Neutrophil (primary cell): ENCODE measurements around the gene OXA1L.
"Not testable (repeated sequence)": the region's sequence is repeated elsewhere in the genome, so short reads cannot be mapped to it uniquely, and the experiment has no call there.

Experiments
- H3K27ac ChIP-seq: fragments of 200-600 bp; sonication (generic); 2 replicates; pipeline ENCODE4 v1.5.1; 2016; ENCODE audit warnings: mild to moderate bottlenecking, moderate library complexity
- H3K27me3 ChIP-seq: fragments of 200-600 bp; sonication (generic); 2 replicates; pipeline ENCODE4 v1.6.0; 2016; ENCODE audit warnings: mild to moderate bottlenecking
- H3K36me3 ChIP-seq: fragments of 200-600 bp; sonication (generic); 2 replicates; pipeline ENCODE4 v1.5.1; 2017
- H3K4me1 ChIP-seq, 2 experiments: fragments of 200-600 bp in 1 of 2; sonication (generic) in 1 of 2; 1 replicate in 1 of 2; 2 replicates in 1 of 2; pipeline versions ENCODE4 v1.5.1 to v1.6.1; 2013 to 2016; ENCODE audit warnings: low read depth in 1 of 2, low read length in 1 of 2, mild to moderate bottlenecking in 1 of 2, moderate library complexity in 1 of 2; ENCODE audit not compliant: control insufficient read depth in 1 of 2, insufficient read depth in 1 of 2
- H3K4me3 ChIP-seq, 2 experiments: fragments of 200-600 bp in 1 of 2; sonication (generic) in 1 of 2; 1 replicate in 1 of 2; 2 replicates in 1 of 2; pipeline ENCODE4 v1.5.1; 2013 to 2016; ENCODE audit warnings: low read depth in 1 of 2, low read length in 1 of 2, mild to moderate bottlenecking in 1 of 2, moderate library complexity in 1 of 2
- H3K9me3 ChIP-seq: fragments of 200-600 bp; sonication (generic); 2 replicates; pipeline ENCODE4 v1.5.1; 2016
- TF ChIP-seq, protein P1 (sequence below): fragments of 200-600 bp; sonication (generic); IDR thresholded peaks from 2 replicates; pipeline ENCODE4 v1.5.1; 2016; ENCODE audit warnings: antibody characterized with exemption

Gene OXA1L

GRCh38 chr14:22803687-22803974 is 37.1 kb downstream of the OXA1L start:
- Histone ChIP-seq H3K9me3 (no peaks in the 10 kb centered on the region), H3K36me3 (no peaks in the 10 kb centered on the region), H3K4me3 (no peak overlapping the region), H3K4me1 (peaks cover 39 to 52% of the 10 kb centered on the region in 2 experiments), H3K27me3 (no peaks in the 10 kb centered on the region), H3K27ac (no peak overlapping the region)
- TF ChIP-seq, protein P1, sequence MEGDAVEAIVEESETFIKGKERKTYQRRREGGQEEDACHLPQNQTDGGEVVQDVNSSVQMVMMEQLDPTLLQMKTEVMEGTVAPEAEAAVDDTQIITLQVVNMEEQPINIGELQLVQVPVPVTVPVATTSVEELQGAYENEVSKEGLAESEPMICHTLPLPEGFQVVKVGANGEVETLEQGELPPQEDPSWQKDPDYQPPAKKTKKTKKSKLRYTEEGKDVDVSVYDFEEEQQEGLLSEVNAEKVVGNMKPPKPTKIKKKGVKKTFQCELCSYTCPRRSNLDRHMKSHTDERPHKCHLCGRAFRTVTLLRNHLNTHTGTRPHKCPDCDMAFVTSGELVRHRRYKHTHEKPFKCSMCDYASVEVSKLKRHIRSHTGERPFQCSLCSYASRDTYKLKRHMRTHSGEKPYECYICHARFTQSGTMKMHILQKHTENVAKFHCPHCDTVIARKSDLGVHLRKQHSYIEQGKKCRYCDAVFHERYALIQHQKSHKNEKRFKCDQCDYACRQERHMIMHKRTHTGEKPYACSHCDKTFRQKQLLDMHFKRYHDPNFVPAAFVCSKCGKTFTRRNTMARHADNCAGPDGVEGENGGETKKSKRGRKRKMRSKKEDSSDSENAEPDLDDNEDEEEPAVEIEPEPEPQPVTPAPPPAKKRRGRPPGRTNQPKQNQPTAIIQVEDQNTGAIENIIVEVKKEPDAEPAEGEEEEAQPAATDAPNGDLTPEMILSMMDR: no peak

GRCh38 chr14:22805235-22805634 is 38.7 kb downstream of the OXA1L start:
- not testable (repeated sequence) for H3K27me3 ChIP-seq, H3K9me3 ChIP-seq, H3K4me3 ChIP-seq, H3K27ac ChIP-seq, H3K36me3 ChIP-seq
- H3K4me1 ChIP-seq: peaks cover 32 to 36% of the 10 kb centered on the region in 2 experiments

DNA sequence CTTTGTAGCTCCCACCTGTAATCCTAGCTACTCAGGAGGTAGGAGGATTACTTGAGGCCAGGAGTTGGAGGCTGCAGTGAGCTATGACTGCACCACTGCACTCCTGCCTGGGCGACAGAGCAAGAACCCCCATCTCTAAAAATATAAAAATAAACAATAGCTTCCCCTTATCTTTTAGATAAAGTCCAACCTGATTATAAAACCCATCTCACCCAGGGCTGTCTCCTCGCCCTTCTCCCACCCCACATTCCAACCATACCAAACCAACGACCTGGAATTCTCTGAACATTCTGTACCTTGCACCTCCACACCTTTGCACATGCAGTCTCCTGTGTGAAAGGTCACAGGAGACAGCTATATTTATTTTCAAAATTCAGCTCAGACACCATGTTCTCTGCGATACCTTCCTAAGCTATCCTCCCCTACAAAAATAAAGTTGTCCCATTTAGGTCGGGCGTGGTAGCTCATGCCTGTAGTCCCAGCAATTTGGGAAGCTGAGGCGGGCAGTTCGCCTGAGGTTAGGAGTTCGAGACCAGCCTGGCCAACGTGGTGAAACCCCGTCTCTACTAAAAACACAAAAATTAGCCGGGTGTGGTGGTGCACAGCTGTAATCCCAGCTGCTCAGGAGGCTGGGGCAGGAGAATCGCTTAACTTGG is 41.1 kb downstream of the OXA1L start:
- H3K4me3 ChIP-seq: no peak overlapping the region
- no peaks in the 10 kb centered on the region for H3K27me3 ChIP-seq
- TF ChIP-seq, protein P1: no peak
- H3K27ac ChIP-seq: no peak overlapping the region
- H3K36me3 ChIP-seq: no peaks in the 10 kb centered on the region
- H3K4me1 ChIP-seq: peaks cover 29% of the 10 kb centered on the region in 2 experiments
- H3K9me3 ChIP-seq: no peaks in the 10 kb centered on the region

- H3K4me1 ChIP-seq: peaks cover 20 to 28% of the 10 kb centered on the region in 2 experiments
- TF ChIP-seq, protein P1: no peak
- no peak overlapping the region for H3K27ac ChIP-seq
- no peaks in the 10 kb centered on the region for H3K36me3 ChIP-seq
- H3K4me3 ChIP-seq: no peak overlapping the region
- H3K27me3 ChIP-seq: no peaks in the 10 kb centered on the region
- no peaks in the 10 kb centered on the region for H3K9me3 ChIP-seq
Observed at GRCh38 chr14:22808388-22809209, 42.1 kb downstream of the OXA1L start.

GRCh38 chr14:22811722-22812121 is 45.2 kb downstream of the OXA1L start:
- TF ChIP-seq, protein P1: no peak
- no peaks in the 10 kb centered on the region for H3K27me3 ChIP-seq
- H3K36me3 ChIP-seq: no peaks in the 10 kb centered on the region
- peaks cover 49 to 54% of the 10 kb centered on the region in 2 experiments for H3K4me1 ChIP-seq
- no peaks in the 10 kb centered on the region for H3K9me3 ChIP-seq
- peak overlapping the region; percentile 82 for H3K27ac ChIP-seq
- H3K4me3 ChIP-seq: peak overlapping the region in 1 of 2 experiments; percentile 38

DNA sequence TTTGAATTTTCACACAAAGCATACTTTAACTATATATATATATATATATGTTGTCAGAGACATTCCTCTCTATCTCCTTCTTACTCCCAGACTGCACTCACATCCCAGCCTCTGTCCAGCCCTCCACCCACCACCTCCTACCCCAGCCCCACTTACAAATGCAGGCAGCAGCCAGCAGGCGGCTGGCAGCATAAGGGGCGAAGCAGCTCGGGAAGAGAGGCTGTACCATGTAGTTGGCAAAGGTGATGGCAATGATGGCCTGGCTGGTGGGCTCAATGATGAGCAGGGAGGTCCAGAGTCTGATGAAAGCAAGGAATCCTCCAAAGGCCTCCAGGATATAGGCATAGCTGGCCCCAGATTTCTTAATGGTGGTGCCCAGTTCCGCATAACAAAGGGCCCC is 46.3 kb downstream of the OXA1L start:
- H3K27me3 ChIP-seq: no peaks in the 10 kb centered on the region
- no peak overlapping the region for H3K4me3 ChIP-seq
- H3K27ac ChIP-seq: no peak overlapping the region
- no peaks in the 10 kb centered on the region for H3K36me3 ChIP-seq
- H3K9me3 ChIP-seq: no peaks in the 10 kb centered on the region
- peaks cover 55 to 61% of the 10 kb centered on the region in 2 experiments for H3K4me1 ChIP-seq
- TF ChIP-seq, protein P1: no peak
